Heart left ventricle (tissue), 13 donors: ENCODE measurements around the gene LCLAT1.

Experiments used
- CTCF ChIP-seq, 12 donors: fragments of 200-600 bp; sonication (generic) in 4 of 12; IDR thresholded peaks; one replicate each; pipeline versions ENCODE4 v1.5.0 to v1.8.0; 2018 to 2022; ENCODE audit warnings: antibody characterized with exemption in 12 of 12, mild to moderate bottlenecking in 5 of 12
- POLR2A ChIP-seq, 2 donors: fragments of 450-650 bp; IDR thresholded peaks; one replicate each; pipeline ENCODE4 v1.6.1; 2017; ENCODE audit warnings: antibody characterized with exemption in 2 of 2, mild to moderate bottlenecking in 2 of 2, moderate library complexity in 2 of 2
- donor health status: ischemic (EF 13 %, LVEDD 7.1; RV severe dilation, severe dysfunction).
- donor health status: DM: no; HTN: yes; CAD: no.
- donor health status: DM: no; HTN: no; CAD: no.
- donor health status: ischemic (EF 25% LVEDD 6.9; RV normal size, moderate dysfunction).
- donor health status: ischemic (EF 25% LVEDD 5.7; RV mildly dilated, moderate dysfunction).
- donor health status: ischemic (EF 35%, LVEDD 5.7; RV mildly dilated, moderate dysfunction).
- donor health status: nonischemic (EF 11% LVEDD 7.7; RV severe dilation, severe dysfunction).
- donor health status: DM: yes; HTN: yes; CAD: no.
- donor health status: PGD.
- donor health status: ischemic (EF 29% LVEDD 5.4; RV normal size, mild dysfunction).
- donor health status: nonischemic (EF 23%, LVEDD 6.1; RV moderate dilation, normal function).

DNA sequence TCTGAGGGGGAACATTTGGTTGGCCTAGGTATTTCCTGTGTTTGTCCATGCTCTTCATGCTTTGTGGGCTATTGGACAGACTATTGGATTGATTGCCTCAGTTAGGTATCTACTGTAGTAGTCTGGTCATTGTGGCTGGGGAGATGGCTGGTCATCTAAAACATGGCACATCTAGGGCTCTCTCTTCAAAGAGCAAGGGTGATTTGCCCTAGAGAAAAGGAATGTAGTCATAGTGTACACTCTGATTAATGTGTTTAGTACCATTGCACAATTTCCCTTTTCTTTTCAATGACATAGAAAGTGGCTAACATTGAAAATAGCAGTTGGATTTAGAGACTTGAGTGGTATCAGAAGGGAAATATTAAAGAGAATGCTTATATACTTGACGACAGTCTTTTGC, 114.3 kb downstream of the LCLAT1 start:
- TF ChIP-seq CTCF (IDR thresholded peaks at IDR 0.05) (no peak), POLR2A (IDR thresholded peaks at IDR 0.05) (no peak)
